HG02588 (cell line): Measurements from ENCODE around the gene DIAPH2.

Experiments
- ATAC-seq: cut with Tn5 transposase; IDR thresholded peaks from one replicate; pipeline ENCODE4 v1.9.1; 2021; ENCODE audit warnings: mild to moderate bottlenecking, moderate library complexity; ENCODE audit not compliant: unreplicated experiment

The DIAPH2 gene

DNA sequence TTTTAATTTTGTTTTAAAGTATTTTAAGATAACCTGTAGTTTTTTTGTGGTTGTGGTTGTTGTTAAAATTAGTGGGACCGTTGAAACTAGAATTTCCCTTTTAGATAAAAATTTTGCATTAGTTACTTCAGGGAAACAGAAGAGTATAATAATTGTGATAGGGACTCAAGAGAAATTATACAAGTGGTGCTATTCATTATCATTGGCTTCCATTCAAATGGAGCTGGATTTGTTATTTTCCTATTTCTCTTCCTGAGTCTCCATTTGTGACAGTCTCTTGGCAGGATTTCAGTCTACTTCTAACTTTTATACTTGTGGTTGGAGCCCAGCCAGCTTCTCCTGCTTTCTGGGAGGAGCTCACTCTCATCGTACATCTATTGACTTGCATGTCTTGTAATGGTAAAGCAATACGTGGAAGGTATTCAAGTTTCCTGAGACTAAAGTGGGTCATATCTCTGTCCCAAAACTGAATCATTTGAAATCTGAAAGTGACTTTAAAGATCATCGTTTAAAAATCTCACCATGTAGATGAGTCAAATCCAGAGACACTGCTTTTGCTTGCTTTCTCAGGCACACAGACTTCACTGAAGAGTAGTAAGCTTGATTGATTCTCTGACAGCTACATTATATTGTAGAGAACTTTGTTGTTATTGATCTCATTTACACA is 354.9 kb downstream of the DIAPH2 start:
- ATAC-seq = peak; percentile 91

GRCh38 chrX:97045470-97045869 is 360.8 kb downstream of the DIAPH2 start:
- no peak for ATAC-seq

DNA sequence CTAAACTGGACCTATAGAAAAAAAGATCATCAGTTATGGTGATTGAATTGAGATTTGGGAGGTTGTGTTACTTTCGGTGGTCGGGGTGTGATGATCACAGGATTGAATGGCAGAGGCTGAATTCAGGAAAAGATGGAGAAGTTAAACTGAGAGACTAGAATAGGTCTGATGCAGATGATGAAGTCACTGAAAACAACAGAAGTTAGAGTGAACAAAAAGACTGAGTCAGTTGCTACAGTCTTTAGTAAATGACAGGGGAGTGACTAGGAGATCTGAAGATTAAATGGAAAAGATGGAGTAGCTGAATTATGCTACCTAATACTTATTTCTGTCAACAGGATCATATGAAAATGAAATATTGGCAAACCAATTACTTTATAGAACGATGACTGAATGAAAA is 362.2 kb downstream of the DIAPH2 start:
- ATAC-seq = no peak

DNA sequence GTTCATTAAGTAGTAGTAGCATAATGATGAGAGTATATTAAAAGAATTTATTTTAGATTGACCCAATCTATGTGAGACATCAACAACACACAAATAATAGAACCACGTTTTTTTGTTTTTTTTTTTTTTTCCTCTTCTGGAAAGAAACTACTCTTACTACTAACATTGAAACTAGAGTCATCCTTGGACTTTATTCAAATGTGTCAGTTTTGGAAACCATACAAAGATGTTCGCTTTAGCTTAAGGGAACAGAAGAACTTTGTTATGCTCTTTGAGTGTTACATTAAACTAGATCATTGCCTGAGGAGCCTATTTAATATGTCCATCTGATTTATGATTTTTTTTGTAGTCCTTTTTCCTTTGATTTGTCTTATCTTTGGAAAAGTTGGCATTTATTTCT is 365.8 kb downstream of the DIAPH2 start:
- ATAC-seq = no peak

GRCh38 chrX:97057349-97057909 is 372.8 kb downstream of the DIAPH2 start:
- no peak for ATAC-seq

- ATAC-seq = no peak
Observed at GRCh38 chrX:97060020-97060419, 375.4 kb downstream of the DIAPH2 start.

DNA sequence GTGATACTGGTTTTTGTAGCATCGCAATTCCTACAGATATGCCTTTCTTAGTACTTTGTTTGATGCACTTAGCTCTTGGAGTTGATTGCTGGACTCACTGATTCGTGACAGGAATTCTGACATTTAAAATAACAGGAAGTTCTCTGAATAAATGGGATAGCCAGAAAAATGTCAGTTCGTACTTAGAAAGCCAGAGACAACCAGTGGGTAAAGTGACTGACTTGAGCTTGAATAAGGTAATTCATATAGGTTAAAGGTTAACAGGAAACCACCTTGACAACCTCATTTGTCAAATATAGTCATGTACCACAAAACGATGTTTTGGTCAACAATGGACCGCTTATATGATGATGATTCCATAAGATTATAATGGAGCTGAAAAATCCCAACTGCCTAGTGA is 380.4 kb downstream of the DIAPH2 start:
- no peak for ATAC-seq

GRCh38 chrX:97065973-97066372 is 381.3 kb downstream of the DIAPH2 start:
- ATAC-seq = no peak

DNA sequence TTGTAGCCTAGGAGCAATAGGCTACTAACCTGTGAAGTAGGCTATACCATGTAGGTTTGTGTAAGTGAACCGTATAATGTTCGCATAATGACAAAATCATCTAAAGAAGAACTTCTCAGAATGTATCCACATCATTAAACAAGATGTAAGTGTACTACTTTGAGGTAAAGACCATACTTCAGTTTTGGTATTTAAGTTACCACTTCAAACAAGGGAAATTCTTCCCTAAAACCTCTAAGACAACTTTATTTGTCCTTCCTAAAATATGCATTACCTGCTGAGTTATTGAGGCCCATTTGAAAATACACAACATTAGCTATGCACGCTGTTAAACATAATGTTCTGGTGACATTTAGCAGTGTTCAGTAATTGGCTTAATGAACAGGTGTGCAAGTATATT is 381.7 kb downstream of the DIAPH2 start:
- no peak for ATAC-seq

GRCh38 chrX:97070346-97070745 is 385.7 kb downstream of the DIAPH2 start:
- no peak for ATAC-seq

DNA sequence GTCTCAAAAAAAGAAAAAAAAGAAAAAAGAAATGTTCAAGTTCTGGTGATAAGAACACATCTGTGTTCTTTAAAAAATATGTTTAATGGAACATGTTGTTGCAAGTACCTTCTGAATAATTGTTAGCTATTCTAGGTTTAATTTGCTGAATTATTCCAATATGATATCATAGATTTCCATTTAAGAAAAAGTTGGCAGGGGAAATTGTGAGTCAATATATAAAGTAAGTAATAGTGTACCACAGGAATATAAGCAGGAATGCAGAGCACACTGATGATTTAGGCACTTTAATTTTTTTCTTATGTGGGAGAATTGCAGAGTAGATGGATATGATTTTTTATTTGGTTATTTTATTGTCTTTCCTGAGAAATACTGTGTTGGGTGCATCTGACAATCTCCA is 389.8 kb downstream of the DIAPH2 start:
- ATAC-seq = no peak

- no peak for ATAC-seq
Observed at GRCh38 chrX:97089116-97089515, 404.5 kb downstream of the DIAPH2 start.

DNA sequence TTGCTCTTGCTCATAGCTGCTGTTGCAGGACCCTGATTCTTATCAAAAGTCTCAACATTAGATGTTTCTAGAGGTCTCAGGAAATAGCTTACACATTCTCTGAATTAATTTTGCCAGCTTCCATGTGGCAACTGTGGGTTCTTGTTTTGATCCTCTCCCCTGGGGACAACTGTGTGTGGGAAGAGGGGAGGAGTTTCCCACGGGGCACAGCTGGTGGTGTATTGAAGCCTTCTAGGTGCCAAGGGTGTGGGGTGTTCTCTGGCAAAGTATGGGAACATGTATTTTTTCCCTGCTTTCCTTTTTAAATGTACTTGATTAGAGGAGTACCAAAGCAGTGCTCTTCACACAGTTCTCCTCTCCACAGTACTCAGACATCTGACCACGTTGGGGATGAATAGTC is 411.7 kb downstream of the DIAPH2 start:
- no peak for ATAC-seq

DNA sequence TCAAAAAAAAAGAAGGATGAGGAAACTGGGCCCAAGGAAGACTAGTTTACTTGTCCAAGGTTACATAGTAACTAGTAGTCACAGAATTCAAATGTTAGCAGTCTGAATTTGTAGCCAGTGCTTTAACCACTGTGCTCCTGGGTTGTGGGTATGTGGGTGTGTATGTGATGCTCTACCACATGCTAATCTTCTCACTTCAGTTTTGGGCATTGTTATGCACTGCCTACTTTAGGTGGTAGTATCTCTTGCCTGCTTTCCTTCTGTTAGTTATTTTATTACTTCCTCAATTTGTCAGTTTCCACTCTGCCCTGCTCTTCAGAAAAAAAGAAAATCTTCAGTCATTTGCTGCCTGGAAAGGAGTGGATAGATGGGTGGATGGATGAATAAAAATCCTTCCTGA is 418.3 kb downstream of the DIAPH2 start:
- no peak for ATAC-seq

DNA sequence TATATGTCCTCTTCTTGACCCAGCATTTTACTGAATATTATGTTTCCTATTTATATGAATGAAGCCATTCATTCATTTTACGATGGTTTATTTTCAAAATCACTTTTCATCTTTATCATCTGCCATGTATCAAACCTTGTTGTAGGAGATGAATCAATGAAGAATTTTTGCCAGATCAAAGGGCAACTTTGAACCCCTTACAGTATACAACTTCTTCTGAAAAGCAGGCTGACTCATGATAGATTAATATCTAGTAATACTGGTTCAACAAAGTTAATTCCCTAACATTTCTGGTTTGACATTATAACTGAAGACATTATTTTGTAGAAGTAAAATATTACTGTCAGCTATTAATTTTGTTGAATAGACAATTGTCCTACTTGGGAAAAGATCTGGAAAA is 425.1 kb downstream of the DIAPH2 start:
- no peak for ATAC-seq

DNA sequence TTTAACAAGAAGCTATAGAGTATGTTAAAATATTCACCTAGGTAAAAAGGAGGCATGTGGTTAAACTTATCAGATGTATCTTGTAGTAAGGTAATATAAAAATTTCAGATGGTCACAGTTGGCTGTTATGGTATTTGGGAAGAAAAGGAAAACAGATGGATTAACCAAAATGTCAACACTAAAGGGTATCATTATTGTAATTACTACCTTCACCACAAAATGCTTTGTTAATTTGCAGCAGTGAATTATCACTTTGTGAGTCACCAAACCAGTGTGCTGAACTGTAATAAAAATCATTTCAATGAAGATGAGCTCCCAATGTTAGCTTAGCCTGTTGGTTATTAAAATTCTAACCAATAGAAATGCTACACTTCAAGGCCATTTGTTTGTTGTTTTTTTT is 432.9 kb downstream of the DIAPH2 start:
- no peak for ATAC-seq

DNA sequence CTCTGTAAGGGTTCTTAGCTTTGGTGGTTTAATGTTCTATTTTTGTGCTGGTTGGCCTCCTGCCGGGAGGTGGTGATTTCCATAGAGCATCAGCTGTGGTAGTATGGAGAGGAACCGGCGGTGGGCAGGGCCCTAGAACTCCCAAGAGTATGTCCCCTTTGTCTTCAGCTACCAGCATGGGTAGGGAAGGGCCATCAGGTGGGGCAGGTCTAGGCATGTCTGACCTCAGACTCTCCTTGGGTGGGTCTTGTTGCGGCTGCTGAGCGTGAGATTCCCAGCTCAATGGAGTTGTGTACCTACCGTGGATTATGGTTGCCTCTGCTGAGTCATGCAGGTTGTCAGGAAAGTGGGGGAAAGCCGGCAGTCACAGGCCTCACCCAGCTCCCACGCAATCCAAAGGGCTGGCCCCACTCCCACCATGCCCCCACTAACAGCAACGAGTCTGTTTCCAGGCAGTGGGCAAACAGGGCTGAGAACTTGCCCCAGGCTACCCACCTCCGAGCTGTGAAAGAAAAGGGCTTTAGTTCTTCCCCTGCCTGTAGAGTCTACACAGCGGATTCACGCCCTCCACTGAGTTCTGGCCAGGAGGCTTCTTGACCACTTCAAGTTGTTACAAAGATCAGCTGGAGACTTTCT is 434.9 kb downstream of the DIAPH2 start:
- ATAC-seq = no peak

- ATAC-seq = no peak
Observed at GRCh38 chrX:97123001-97123400, 438.4 kb downstream of the DIAPH2 start.

GRCh38 chrX:97126020-97126419 is 441.4 kb downstream of the DIAPH2 start:
- no peak for ATAC-seq

DNA sequence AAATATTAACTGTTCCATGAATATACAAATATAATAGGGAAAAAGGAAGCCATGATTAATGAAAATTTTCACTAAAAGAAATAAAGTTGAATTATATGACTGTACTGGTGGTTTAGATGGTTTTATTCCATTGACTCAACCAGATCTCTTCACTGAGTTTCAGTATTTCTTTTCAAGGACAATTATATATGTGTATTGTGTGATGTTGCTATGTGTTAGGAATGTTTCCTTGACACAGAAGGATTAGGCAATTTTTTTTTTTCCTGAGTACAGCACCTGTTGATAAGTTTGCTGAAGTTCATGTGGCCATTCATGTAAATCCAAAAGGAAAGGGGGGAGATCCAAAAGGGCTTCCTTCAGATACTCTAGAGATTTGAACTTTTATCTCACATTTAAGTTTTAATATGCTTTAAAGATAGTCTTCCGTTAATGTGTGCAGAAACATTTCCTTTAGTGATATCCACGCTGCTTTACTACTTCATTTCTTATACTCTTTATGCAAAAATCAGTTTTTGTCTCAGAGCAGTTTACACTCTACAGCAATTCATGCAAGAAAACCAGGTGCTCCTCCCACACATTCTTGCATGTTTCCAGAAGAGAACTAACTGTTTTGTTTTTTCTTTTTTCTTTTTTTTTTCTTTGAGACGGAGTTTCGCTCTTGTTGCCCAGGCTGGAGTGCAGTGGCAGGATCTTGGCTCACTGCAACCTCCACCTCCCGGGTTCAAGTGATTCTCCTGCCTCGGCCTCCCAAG is 448.2 kb downstream of the DIAPH2 start:
- no peak for ATAC-seq

GRCh38 chrX:97145934-97146333 is 461.3 kb downstream of the DIAPH2 start:
- ATAC-seq = no peak

DNA sequence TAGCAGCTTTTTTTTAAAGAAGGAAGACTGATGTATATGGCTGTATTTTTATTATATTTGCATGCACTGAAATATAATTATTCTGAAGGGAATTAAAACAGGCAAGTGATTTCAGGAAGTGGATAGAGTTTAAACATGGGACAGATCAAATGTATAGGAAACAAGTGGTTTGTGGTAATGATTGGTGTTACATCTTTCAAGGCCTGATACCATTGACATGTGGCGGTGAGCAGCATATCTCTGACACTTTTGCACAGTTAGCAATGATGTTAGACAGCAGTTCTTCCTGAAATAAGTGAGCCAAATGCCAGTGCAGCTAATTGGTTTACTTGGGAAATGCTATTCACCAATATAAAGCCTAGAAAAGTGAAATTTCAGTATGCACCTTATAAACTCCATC is 471.2 kb downstream of the DIAPH2 start:
- no peak for ATAC-seq
